ENCODE measurements around the gene CD3E.
A peak's percentile ranks its signal among the peaks of the same experiment; 100 is the strongest.

The CD3E gene

DNA sequence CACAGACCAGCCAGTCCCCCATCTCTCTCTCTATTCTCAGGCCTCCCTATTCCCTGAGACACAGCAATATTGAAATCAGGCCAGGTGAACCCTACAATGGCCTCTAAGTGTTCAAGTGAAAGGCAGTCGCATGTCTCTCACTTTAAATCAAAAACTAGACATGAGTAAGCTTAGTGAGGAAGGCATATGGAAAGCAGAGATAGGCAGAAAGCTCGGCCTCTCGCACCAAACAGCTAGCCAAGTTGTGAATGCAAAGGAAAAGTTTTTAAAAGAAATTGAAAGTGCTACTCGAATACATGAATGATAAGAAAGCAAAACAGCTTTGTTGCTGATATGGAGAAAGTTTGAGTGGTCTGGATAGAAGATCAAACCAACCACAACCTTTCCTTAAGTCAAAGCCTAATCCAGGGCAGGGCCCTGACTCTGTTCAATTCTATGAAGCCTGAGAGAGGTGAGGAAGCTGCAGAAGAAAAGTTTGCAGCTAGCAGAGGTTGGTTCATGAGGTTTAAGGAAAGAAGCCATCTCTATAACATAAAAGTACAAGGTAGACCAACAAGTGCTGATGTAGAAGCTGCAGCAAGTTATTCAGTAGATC, 20.7 kb upstream of the CD3E start:
- Histone ChIP-seq H3K4me3 (no peak overlapping the region), H3K9ac (ENCODE audit: insufficient read length) (no peak overlapping the region), H3K9me3 (ENCODE audit: low read depth, low read length) (no peaks in the 10 kb centered on the region), H3K27ac (no peak overlapping the region), H3K36me3 (ENCODE audit: insufficient read depth, low read length) (no peaks in the 10 kb centered on the region)
- TF ChIP-seq FOXP2 (optimal IDR thresholded peaks at IDR 0.05; ENCODE audit: control extremely low read depth, extremely low read length, insufficient read depth) (no peak), EZH2 (IDR thresholded peaks at IDR 0.05) (no peak), POLR2AphosphoS5 (IDR thresholded peaks at IDR 0.05; ENCODE audit: borderline replicate concordance, low read depth, low read length) (no peak)
- no peak for DNase-seq (ENCODE audit: low read depth, low spot score)

DNA sequence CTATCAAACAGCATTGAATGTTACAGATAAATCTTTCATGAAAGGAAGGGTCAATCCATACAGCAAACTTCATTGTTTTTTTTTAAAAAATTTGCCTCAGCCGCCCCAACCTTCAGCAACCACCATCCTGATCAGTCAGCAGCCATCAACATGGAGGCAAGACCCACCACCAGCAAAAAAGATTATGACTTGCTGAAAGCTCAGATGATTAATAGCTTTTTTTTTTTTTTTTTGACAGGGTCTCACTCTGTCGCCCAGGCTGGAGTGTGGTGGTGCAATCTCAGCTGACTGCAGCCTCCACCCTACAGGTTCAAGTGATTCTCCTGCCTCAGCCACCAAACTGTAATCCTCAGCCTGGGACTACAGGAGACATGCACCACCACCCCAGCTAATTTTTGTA, 18.0 kb upstream of the CD3E start:
- TF ChIP-seq FOXP2 (optimal IDR thresholded peaks at IDR 0.05; ENCODE audit: control extremely low read depth, extremely low read length, insufficient read depth) = no peak
- TF ChIP-seq EZH2 (IDR thresholded peaks at IDR 0.05) = no peak
- TF ChIP-seq POLR2AphosphoS5 (IDR thresholded peaks at IDR 0.05; ENCODE audit: borderline replicate concordance, low read depth, low read length) = no peak
- no peak for DNase-seq (ENCODE audit: low read depth, low spot score)
- Histone ChIP-seq H3K9me3 (ENCODE audit: low read depth, low read length) (no peaks in the 10 kb centered on the region), H3K4me3 (no peak overlapping the region), H3K27ac (no peak overlapping the region), H3K9ac (ENCODE audit: insufficient read length) (no peak overlapping the region), H3K36me3 (ENCODE audit: insufficient read depth, low read length) (no peaks in the 10 kb centered on the region)

DNA sequence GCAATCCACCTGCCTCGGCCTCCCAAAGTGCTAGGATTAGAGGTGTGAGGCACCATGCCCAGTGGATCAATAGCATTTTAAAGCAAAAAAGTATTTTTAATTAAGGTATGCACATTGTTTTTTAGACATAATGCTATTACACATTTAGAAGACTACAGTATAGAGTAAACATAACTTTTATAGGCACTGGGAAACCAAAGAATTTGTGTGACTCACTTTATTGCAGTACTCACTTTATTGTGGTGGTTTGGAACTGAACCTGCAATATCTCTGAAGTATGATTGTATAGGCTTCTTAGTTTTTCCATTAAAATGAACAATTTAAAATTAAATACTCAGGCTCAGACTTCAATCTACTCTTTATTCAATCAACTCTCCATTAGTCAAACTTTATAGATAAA, 17.5 kb upstream of the CD3E start:
- TF ChIP-seq EZH2 (IDR thresholded peaks at IDR 0.05) = no peak
- no peak for TF ChIP-seq POLR2AphosphoS5 (IDR thresholded peaks at IDR 0.05; ENCODE audit: borderline replicate concordance, low read depth, low read length)
- TF ChIP-seq FOXP2 (optimal IDR thresholded peaks at IDR 0.05; ENCODE audit: control extremely low read depth, extremely low read length, insufficient read depth) = no peak
- Histone ChIP-seq H3K9me3 (ENCODE audit: low read depth, low read length) (no peaks in the 10 kb centered on the region), H3K9ac (ENCODE audit: insufficient read length) (no peak overlapping the region), H3K27ac (no peak overlapping the region), H3K4me3 (no peak overlapping the region), H3K36me3 (ENCODE audit: insufficient read depth, low read length) (no peaks in the 10 kb centered on the region)
- no peak for DNase-seq (ENCODE audit: low read depth, low spot score)

- no peaks in the 10 kb centered on the region for H3K36me3 ChIP-seq (ENCODE audit: insufficient read depth, low read length)
- H3K27ac ChIP-seq = peak overlapping the region; percentile 91
- no peak for TF ChIP-seq FOXP2 (optimal IDR thresholded peaks at IDR 0.05; ENCODE audit: control extremely low read depth, extremely low read length, insufficient read depth)
- no peak for TF ChIP-seq POLR2AphosphoS5 (IDR thresholded peaks at IDR 0.05; ENCODE audit: borderline replicate concordance, low read depth, low read length)
- no peaks in the 10 kb centered on the region for H3K9me3 ChIP-seq (ENCODE audit: low read depth, low read length)
- DNase-seq (ENCODE audit: low read depth, low spot score) = peak; percentile 58
- no peak overlapping the region for H3K9ac ChIP-seq (ENCODE audit: insufficient read length)
- H3K4me3 ChIP-seq = peak overlapping the region; percentile 10; the same call in 1 of the 2 replicates
Observed at GRCh38 chr11:118289401-118289800, 15.1 kb upstream of the CD3E start.

DNA sequence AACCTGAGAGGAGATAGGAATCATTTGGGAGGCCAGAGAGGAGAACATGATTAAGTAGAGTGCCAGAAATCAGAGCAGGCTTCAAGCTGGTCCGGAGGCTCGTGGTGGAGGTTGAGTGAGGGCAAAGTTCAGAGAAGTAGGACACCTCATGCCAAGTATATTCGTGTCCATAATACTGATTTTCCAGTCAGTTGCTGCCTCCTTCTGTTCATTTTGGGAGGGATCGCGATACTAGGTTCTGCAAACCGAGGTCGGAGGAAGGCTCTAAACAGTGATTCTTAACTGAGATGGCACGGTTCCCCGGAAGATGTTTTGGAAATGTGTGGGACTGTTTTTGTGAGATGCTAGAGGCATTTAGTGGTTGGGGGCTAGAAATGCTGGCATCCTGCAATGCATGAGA, 13.6 kb upstream of the CD3E start:
- no peak overlapping the region for H3K27ac ChIP-seq
- no peak for DNase-seq (ENCODE audit: low read depth, low spot score)
- H3K9me3 ChIP-seq (ENCODE audit: low read depth, low read length) = no peaks in the 10 kb centered on the region
- H3K9ac ChIP-seq (ENCODE audit: insufficient read length) = no peak overlapping the region
- H3K36me3 ChIP-seq (ENCODE audit: insufficient read depth, low read length) = no peaks in the 10 kb centered on the region
- TF ChIP-seq FOXP2 (optimal IDR thresholded peaks at IDR 0.05; ENCODE audit: control extremely low read depth, extremely low read length, insufficient read depth) (no peak), POLR2AphosphoS5 (IDR thresholded peaks at IDR 0.05; ENCODE audit: borderline replicate concordance, low read depth, low read length) (no peak), EZH2 (IDR thresholded peaks at IDR 0.05) (no peak)
- no peak overlapping the region for H3K4me3 ChIP-seq

DNA sequence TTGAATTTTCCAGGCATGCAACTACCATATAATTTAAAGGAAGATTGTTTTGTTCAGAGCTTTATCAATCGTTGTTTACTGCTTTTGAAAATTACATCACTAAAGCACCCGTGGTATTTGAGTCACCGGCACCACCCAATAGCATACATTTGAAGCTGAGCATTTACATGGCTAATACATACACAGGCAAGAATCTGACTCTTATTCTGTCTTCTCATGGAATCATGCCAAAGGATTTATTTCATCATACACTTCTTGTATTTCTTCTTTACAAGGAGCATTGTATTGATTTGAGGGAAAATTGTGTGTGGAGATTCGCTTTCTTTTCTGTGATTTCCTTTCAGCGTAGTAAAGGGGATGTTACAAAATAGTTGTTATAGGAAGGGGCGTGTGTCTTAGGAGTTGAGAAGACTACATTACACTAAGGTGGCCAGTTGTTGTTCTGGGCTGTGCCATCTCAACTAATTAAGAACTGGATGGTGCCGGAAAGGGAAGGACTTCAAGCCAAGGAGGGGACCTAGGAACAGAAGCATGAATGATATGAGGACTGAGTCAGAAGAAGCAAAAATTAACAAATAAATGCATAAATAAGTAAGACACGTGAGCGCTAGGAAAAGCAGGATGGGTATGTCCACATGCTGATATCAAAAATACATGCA, 12.9 kb upstream of the CD3E start:
- Histone ChIP-seq H3K36me3 (ENCODE audit: insufficient read depth, low read length) (no peaks in the 10 kb centered on the region), H3K9ac (ENCODE audit: insufficient read length) (no peak overlapping the region), H3K27ac (no peak overlapping the region), H3K4me3 (no peak overlapping the region), H3K9me3 (ENCODE audit: low read depth, low read length) (no peaks in the 10 kb centered on the region)
- no peak for TF ChIP-seq EZH2 (IDR thresholded peaks at IDR 0.05)
- TF ChIP-seq FOXP2 (optimal IDR thresholded peaks at IDR 0.05; ENCODE audit: control extremely low read depth, extremely low read length, insufficient read depth) = no peak
- TF ChIP-seq POLR2AphosphoS5 (IDR thresholded peaks at IDR 0.05; ENCODE audit: borderline replicate concordance, low read depth, low read length) = no peak
- no peak for DNase-seq (ENCODE audit: low read depth, low spot score)

DNA sequence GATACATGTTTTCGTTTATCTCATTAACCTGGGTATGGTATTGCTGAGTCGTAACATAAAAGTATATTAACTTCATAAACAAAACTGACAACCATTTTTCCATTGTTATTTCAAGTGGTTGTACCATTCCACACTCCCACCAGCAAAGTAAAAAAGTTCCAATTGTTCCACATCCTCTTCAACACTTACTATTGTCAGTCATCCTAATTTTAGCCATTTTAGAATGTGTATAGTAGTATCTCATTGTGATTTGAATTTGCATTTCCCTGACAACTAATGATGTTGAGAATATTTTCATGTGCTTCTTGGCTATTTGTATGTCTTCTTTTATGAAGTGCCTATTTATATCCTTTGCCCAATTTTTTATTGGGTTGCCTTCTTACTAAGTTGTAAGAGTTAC, 10.5 kb upstream of the CD3E start:
- Histone ChIP-seq H3K9me3 (ENCODE audit: low read depth, low read length) (no peaks in the 10 kb centered on the region), H3K36me3 (ENCODE audit: insufficient read depth, low read length) (no peaks in the 10 kb centered on the region), H3K27ac (no peak overlapping the region), H3K9ac (ENCODE audit: insufficient read length) (no peak overlapping the region), H3K4me3 (no peak overlapping the region)
- TF ChIP-seq FOXP2 (optimal IDR thresholded peaks at IDR 0.05; ENCODE audit: control extremely low read depth, extremely low read length, insufficient read depth) (no peak), POLR2AphosphoS5 (IDR thresholded peaks at IDR 0.05; ENCODE audit: borderline replicate concordance, low read depth, low read length) (no peak), EZH2 (IDR thresholded peaks at IDR 0.05) (no peak)
- no peak for DNase-seq (ENCODE audit: low read depth, low spot score)

DNA sequence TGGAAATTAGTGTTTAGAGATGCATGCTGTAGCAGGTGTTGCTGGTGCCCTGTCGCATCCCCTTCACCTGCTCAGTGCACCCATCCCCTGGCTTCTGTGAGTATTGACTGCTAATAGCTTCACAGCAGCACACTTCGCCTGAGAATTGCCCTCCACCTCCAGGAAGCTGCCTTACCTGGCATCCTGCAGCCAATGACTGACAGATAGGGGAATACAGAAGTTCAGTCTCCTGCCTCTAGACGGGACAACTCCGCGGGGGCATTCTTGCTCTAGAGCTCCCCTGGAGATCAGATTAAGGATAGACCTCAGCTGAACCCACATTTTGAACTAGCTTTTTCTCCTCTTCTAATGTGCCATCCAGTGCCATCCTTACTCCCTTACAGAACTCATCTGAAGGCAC, 9.3 kb upstream of the CD3E start:
- H3K9me3 ChIP-seq (ENCODE audit: low read depth, low read length) = no peaks in the 10 kb centered on the region
- no peak overlapping the region for H3K4me3 ChIP-seq
- no peak for DNase-seq (ENCODE audit: low read depth, low spot score)
- H3K36me3 ChIP-seq (ENCODE audit: insufficient read depth, low read length) = no peaks in the 10 kb centered on the region
- no peak overlapping the region for H3K27ac ChIP-seq
- TF ChIP-seq FOXP2 (optimal IDR thresholded peaks at IDR 0.05; ENCODE audit: control extremely low read depth, extremely low read length, insufficient read depth) (no peak), POLR2AphosphoS5 (IDR thresholded peaks at IDR 0.05; ENCODE audit: borderline replicate concordance, low read depth, low read length) (no peak), EZH2 (IDR thresholded peaks at IDR 0.05) (no peak)
- no peak overlapping the region for H3K9ac ChIP-seq (ENCODE audit: insufficient read length)

Measured in SK-N-MC (cell line).